Measurements from ENCODE around the gene PRTN3.
"Not testable (repeated sequence)": the region's sequence is repeated elsewhere in the genome, so short reads cannot be mapped to it uniquely, and the experiment has no call there.

Gene PRTN3

GRCh38 chr19:888581-889385 is 48.0 kb downstream of the PRTN3 start:
- ATAC-seq: no peak
- TF ChIP-seq ESRRG (CRISPR knock-in tag; IDR thresholded peaks at IDR 0.05): no peak
- no peak for TF ChIP-seq RARB (CRISPR knock-in tag; IDR thresholded peaks at IDR 0.05)
- TF ChIP-seq ZFP30 (CRISPR knock-in tag; IDR thresholded peaks at IDR 0.05): no peak
- no peak for TF ChIP-seq PATZ1 (CRISPR knock-in tag; IDR thresholded peaks at IDR 0.05; ENCODE audit: borderline replicate concordance)

DNA sequence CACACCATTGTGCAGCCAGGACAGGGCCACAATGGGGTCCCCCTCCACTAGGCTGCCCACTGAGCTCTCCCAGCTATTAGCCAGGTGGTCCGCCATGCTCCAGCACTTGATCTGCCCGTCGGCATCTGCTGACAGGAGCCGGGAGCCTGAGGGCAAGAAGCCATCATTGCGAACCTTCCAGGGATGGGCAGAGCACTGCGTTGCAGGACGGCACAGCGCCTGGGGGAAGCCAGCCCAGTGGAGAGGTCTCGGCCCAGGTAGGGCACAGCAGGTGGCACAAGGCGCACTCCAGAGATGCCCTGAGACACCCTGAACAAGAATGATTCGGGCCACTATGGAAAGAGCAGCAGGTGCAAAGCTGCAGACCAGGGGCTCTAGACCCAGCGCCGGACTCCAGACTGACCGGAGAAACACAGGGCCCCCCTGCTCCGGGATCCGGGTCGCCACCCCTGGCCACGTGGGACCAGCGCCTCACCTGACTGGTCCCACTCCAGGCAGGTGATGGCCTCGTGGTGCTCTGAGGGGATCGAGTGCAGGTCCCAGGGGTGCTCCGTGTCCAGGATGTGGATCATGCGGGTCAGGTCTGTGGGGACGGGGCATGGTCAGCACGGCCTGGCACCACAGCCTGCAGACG is 49.0 kb downstream of the PRTN3 start:
- TF ChIP-seq ZFP3 (CRISPR knock-in tag; IDR thresholded peaks at IDR 0.05) (no peak), ZNF8 (CRISPR knock-in tag; IDR thresholded peaks at IDR 0.05) (no peak), ZC3H10 (CRISPR knock-in tag; IDR thresholded peaks at IDR 0.05) (no peak), PPARA (CRISPR knock-in tag; IDR thresholded peaks at IDR 0.05; ENCODE audit: borderline replicate concordance) (no peak)
- ATAC-seq: no peak

DNA sequence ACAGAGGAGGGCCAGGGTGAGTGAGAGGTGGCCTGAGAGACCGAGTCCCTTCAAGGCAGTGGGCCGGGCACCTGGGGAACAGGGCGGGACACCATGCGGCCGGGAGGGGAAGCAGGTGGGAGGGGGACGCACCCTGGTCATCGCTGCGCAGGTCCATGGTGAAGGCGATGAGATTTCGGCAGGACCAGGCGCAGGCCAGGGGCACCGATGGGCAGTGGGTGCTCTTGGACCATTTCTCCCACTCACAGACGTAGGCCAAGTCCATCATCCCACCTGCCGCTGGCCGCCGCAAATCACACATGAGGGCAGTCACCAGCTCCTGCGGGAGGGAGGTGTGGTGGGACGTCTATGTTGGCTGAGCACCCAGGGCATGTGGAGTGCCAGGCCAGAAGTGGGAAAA is 50.0 kb downstream of the PRTN3 start:
- TF ChIP-seq, protein P1, sequence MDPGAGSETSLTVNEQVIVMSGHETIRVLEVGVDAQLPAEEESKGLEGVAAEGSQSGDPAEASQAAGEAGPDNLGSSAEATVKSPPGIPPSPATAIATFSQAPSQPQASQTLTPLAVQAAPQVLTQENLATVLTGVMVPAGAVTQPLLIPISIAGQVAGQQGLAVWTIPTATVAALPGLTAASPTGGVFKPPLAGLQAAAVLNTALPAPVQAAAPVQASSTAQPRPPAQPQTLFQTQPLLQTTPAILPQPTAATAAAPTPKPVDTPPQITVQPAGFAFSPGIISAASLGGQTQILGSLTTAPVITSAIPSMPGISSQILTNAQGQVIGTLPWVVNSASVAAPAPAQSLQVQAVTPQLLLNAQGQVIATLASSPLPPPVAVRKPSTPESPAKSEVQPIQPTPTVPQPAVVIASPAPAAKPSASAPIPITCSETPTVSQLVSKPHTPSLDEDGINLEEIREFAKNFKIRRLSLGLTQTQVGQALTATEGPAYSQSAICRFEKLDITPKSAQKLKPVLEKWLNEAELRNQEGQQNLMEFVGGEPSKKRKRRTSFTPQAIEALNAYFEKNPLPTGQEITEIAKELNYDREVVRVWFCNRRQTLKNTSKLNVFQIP (CRISPR knock-in tag; IDR thresholded peaks at IDR 0.05; ENCODE audit: borderline replicate concordance, low read depth): no peak
- no peak for TF ChIP-seq ISL1 (CRISPR knock-in tag; IDR thresholded peaks at IDR 0.05)
- TF ChIP-seq PPARA (CRISPR knock-in tag; IDR thresholded peaks at IDR 0.05; ENCODE audit: borderline replicate concordance): no peak
- no peak for TF ChIP-seq ZNF8 (CRISPR knock-in tag; IDR thresholded peaks at IDR 0.05)
- no peak for TF ChIP-seq ZC3H10 (CRISPR knock-in tag; IDR thresholded peaks at IDR 0.05)
- TF ChIP-seq ARNTL (CRISPR knock-in tag; IDR thresholded peaks at IDR 0.05; ENCODE audit: borderline replicate concordance, low read depth): no peak
- TF ChIP-seq TOX (CRISPR knock-in tag; IDR thresholded peaks at IDR 0.05; ENCODE audit: borderline replicate concordance): no peak
- no peak for ATAC-seq

GRCh38 chr19:891421-892200 is 50.8 kb downstream of the PRTN3 start:
- ATAC-seq: not testable (repeated sequence)

- TF ChIP-seq ARNTL (CRISPR knock-in tag; IDR thresholded peaks at IDR 0.05; ENCODE audit: borderline replicate concordance, low read depth): no peak
- TF ChIP-seq, protein P2, sequence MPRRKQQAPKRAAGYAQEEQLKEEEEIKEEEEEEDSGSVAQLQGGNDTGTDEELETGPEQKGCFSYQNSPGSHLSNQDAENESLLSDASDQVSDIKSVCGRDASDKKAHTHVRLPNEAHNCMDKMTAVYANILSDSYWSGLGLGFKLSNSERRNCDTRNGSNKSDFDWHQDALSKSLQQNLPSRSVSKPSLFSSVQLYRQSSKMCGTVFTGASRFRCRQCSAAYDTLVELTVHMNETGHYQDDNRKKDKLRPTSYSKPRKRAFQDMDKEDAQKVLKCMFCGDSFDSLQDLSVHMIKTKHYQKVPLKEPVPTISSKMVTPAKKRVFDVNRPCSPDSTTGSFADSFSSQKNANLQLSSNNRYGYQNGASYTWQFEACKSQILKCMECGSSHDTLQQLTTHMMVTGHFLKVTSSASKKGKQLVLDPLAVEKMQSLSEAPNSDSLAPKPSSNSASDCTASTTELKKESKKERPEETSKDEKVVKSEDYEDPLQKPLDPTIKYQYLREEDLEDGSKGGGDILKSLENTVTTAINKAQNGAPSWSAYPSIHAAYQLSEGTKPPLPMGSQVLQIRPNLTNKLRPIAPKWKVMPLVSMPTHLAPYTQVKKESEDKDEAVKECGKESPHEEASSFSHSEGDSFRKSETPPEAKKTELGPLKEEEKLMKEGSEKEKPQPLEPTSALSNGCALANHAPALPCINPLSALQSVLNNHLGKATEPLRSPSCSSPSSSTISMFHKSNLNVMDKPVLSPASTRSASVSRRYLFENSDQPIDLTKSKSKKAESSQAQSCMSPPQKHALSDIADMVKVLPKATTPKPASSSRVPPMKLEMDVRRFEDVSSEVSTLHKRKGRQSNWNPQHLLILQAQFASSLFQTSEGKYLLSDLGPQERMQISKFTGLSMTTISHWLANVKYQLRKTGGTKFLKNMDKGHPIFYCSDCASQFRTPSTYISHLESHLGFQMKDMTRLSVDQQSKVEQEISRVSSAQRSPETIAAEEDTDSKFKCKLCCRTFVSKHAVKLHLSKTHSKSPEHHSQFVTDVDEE (CRISPR knock-in tag; IDR thresholded peaks at IDR 0.05): no peak
- TF ChIP-seq, protein P3, sequence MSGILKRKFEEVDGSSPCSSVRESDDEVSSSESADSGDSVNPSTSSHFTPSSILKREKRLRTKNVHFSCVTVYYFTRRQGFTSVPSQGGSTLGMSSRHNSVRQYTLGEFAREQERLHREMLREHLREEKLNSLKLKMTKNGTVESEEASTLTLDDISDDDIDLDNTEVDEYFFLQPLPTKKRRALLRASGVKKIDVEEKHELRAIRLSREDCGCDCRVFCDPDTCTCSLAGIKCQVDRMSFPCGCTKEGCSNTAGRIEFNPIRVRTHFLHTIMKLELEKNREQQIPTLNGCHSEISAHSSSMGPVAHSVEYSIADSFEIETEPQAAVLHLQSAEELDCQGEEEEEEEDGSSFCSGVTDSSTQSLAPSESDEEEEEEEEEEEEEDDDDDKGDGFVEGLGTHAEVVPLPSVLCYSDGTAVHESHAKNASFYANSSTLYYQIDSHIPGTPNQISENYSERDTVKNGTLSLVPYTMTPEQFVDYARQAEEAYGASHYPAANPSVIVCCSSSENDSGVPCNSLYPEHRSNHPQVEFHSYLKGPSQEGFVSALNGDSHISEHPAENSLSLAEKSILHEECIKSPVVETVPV (CRISPR knock-in tag; IDR thresholded peaks at IDR 0.05): no peak
- ATAC-seq: no peak; the same call in 2 of the 3 replicates
Measured at GRCh38 chr19:892243-892893, 51.6 kb downstream of the PRTN3 start.
